ENCODE results near the gene KRI1.

DNA sequence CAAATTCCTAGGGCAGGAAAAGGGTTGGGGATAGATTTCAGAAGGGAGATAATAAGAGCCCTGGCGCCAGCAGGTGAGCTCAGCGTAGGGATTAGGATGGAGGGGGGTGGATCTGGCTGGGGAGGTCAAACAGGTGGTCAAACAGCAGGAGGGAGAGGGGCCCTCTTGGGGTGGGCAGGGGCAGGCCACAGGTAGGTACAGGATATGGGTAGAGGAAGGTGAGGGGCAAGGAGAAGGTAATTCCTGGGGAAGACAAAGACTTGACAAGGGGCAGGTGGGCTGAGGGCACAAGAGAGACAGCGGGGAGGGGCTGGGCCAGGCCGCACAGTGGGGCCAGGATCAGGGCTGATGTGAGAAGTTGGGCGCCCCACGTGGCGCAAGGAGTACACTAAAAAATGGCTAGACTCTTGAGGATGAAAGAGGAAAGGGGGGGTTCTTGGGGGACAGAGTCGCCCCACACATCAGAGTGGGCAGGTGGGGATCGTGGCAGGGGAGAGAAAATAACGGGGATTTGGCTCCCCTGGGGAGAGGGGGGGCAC is 713 bp downstream of the KRI1 start:
- TF ChIP-seq, protein P1, sequence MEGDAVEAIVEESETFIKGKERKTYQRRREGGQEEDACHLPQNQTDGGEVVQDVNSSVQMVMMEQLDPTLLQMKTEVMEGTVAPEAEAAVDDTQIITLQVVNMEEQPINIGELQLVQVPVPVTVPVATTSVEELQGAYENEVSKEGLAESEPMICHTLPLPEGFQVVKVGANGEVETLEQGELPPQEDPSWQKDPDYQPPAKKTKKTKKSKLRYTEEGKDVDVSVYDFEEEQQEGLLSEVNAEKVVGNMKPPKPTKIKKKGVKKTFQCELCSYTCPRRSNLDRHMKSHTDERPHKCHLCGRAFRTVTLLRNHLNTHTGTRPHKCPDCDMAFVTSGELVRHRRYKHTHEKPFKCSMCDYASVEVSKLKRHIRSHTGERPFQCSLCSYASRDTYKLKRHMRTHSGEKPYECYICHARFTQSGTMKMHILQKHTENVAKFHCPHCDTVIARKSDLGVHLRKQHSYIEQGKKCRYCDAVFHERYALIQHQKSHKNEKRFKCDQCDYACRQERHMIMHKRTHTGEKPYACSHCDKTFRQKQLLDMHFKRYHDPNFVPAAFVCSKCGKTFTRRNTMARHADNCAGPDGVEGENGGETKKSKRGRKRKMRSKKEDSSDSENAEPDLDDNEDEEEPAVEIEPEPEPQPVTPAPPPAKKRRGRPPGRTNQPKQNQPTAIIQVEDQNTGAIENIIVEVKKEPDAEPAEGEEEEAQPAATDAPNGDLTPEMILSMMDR (IDR thresholded peaks at IDR 0.05): peak in 1 of 4 experiments; percentile 43
- TF ChIP-seq POLR2A (IDR thresholded peaks at IDR 0.05): no peak
